ENCODE results near the gene TPM4.
"Not testable (repeated sequence)": the region's sequence is repeated elsewhere in the genome, so short reads cannot be mapped to it uniquely, and the experiment has no call there.

TPM4 gene

DNA sequence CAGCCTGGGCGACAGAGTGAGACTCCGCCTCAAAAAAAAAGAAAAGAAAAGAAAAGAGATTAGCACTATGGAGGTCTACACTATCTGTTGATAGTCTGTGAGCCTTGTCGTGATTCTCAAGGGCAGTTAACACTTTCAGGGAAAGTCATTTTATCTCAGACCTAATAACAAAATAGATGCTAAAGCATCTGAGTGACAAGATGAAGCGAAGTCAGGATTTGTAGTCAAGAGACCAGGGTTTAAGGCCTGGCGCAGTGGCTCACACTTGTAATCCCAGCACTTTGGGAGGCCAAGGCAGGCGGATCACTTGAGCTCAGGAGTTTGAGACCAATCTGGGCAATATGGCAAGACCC, 22.1 kb downstream of the TPM4 start:
- Histone ChIP-seq H4K20me1 (ENCODE audit: control insufficient read depth, insufficient read depth, low read depth, low read length) (no peaks in the 10 kb centered on the region), H3K9me2 (replicated peaks; ENCODE audit: control insufficient read depth, low read length) (no peaks in the 10 kb centered on the region), H3K4me1 (ENCODE audit: control insufficient read depth, low read length) (peaks cover 3% of the 10 kb centered on the region), H3K36me3 (ENCODE audit: control insufficient read depth, low read length) (peaks cover 79% of the 10 kb centered on the region), H3K4me2 (ENCODE audit: low read length) (no peak overlapping the region), H3K9me3 (ENCODE audit: control insufficient read depth, insufficient read depth, low read length) (no peaks in the 10 kb centered on the region), H3K4me3 (ENCODE audit: low read length) (no peak overlapping the region), H3K27me3 (ENCODE audit: control insufficient read depth, low read length) (no peaks in the 10 kb centered on the region), H3K79me2 (ENCODE audit: control insufficient read depth, low read length) (no peaks in the 10 kb centered on the region), H3K27ac (ENCODE audit: low read depth, low read length) (no peak overlapping the region), H3F3A (ENCODE audit: control insufficient read depth, insufficient read depth) (0 out of 2 replicates have a peak, but pooled peaks cover 6% of the 10 kb centered on the region)
- no peak for TF ChIP-seq EZH2phosphoT487 (IDR thresholded peaks at IDR 0.05; ENCODE audit: borderline replicate concordance, low read length)
- TF ChIP-seq, protein P1, sequence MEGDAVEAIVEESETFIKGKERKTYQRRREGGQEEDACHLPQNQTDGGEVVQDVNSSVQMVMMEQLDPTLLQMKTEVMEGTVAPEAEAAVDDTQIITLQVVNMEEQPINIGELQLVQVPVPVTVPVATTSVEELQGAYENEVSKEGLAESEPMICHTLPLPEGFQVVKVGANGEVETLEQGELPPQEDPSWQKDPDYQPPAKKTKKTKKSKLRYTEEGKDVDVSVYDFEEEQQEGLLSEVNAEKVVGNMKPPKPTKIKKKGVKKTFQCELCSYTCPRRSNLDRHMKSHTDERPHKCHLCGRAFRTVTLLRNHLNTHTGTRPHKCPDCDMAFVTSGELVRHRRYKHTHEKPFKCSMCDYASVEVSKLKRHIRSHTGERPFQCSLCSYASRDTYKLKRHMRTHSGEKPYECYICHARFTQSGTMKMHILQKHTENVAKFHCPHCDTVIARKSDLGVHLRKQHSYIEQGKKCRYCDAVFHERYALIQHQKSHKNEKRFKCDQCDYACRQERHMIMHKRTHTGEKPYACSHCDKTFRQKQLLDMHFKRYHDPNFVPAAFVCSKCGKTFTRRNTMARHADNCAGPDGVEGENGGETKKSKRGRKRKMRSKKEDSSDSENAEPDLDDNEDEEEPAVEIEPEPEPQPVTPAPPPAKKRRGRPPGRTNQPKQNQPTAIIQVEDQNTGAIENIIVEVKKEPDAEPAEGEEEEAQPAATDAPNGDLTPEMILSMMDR (IDR thresholded peaks at IDR 0.05; ENCODE audit: low read depth, low read length, poor library complexity, severe bottlenecking), result no peak

GRCh38 chr19:16098821-16099220, 22.5 kb downstream of the TPM4 start:
- Histone ChIP-seq H3K4me1 (ENCODE audit: control insufficient read depth, low read length) (peaks cover 7% of the 10 kb centered on the region), H3K79me2 (ENCODE audit: control insufficient read depth, low read length) (no peaks in the 10 kb centered on the region), H3K9me3 (ENCODE audit: control insufficient read depth, insufficient read depth, low read length) (no peaks in the 10 kb centered on the region), H3K27me3 (ENCODE audit: control insufficient read depth, low read length) (no peaks in the 10 kb centered on the region), H3K4me3 (ENCODE audit: low read length) (no peak overlapping the region), H3K36me3 (ENCODE audit: control insufficient read depth, low read length) (peaks cover 78% of the 10 kb centered on the region), H4K20me1 (ENCODE audit: control insufficient read depth, insufficient read depth, low read depth, low read length) (no peaks in the 10 kb centered on the region), H3K27ac (ENCODE audit: low read depth, low read length) (no peak overlapping the region), H3K9me2 (replicated peaks; ENCODE audit: control insufficient read depth, low read length) (no peaks in the 10 kb centered on the region), H3F3A (ENCODE audit: control insufficient read depth, insufficient read depth) (0 out of 2 replicates have a peak, but pooled peaks cover 6% of the 10 kb centered on the region), H3K4me2 (ENCODE audit: low read length) (no peak overlapping the region)
- TF ChIP-seq, protein P1 (IDR thresholded peaks at IDR 0.05; ENCODE audit: low read depth, low read length, poor library complexity, severe bottlenecking), result no peak
- TF ChIP-seq EZH2phosphoT487 (IDR thresholded peaks at IDR 0.05; ENCODE audit: borderline replicate concordance, low read length), result no peak

GRCh38 chr19:16099314-16099965, 23.1 kb downstream of the TPM4 start:
- H3K9me2 ChIP-seq (replicated peaks; ENCODE audit: control insufficient read depth, low read length); H3K79me2 ChIP-seq (ENCODE audit: control insufficient read depth, low read length); H3K4me2 ChIP-seq (ENCODE audit: low read length); H3K9me3 ChIP-seq (ENCODE audit: control insufficient read depth, insufficient read depth, low read length); H3K4me3 ChIP-seq (ENCODE audit: low read length); H3F3A ChIP-seq (ENCODE audit: control insufficient read depth, insufficient read depth); H3K27me3 ChIP-seq (ENCODE audit: control insufficient read depth, low read length); H4K20me1 ChIP-seq (ENCODE audit: control insufficient read depth, insufficient read depth, low read depth, low read length); H3K27ac ChIP-seq (ENCODE audit: low read depth, low read length): not testable (repeated sequence)
- Histone ChIP-seq H3K36me3 (ENCODE audit: control insufficient read depth, low read length) (peaks cover 74% of the 10 kb centered on the region), H3K4me1 (ENCODE audit: control insufficient read depth, low read length) (peaks cover 12% of the 10 kb centered on the region)

DNA sequence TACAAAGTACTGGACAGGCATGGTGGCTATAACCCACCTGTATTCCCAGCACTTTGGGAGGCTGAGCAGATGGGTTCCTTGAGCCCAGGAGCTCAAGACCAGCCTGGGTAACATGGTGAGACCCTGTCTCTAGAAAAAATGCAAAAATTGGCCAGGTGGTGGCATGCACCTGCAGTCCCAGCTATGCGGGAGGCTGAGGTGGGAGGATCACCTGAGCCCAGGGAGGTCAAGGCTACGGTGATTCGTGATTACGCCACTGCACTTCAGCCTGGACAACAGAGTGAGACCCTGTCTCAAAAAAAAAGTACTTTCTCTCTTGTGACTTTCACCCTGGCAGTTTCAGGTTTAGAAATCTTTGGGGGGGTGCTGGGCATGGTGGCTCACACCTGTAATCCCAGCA, 24.2 kb downstream of the TPM4 start:
- peaks cover 20% of the 10 kb centered on the region for H3K4me1 ChIP-seq (ENCODE audit: control insufficient read depth, low read length)
- H3K4me2 ChIP-seq (ENCODE audit: low read length), result no peak overlapping the region
- no peaks in the 10 kb centered on the region for H3K9me2 ChIP-seq (replicated peaks; ENCODE audit: control insufficient read depth, low read length)
- TF ChIP-seq, protein P1 (IDR thresholded peaks at IDR 0.05; ENCODE audit: low read depth, low read length, poor library complexity, severe bottlenecking), result no peak
- TF ChIP-seq EZH2phosphoT487 (IDR thresholded peaks at IDR 0.05; ENCODE audit: borderline replicate concordance, low read length), result no peak
- H3F3A ChIP-seq (ENCODE audit: control insufficient read depth, insufficient read depth), result peaks cover 11% of the 10 kb centered on the region
- no peaks in the 10 kb centered on the region for H3K79me2 ChIP-seq (ENCODE audit: control insufficient read depth, low read length)
- no peak overlapping the region for H3K27ac ChIP-seq (ENCODE audit: low read depth, low read length)
- peaks cover 63% of the 10 kb centered on the region for H3K36me3 ChIP-seq (ENCODE audit: control insufficient read depth, low read length)
- H3K9me3 ChIP-seq (ENCODE audit: control insufficient read depth, insufficient read depth, low read length), result no peaks in the 10 kb centered on the region
- H3K4me3 ChIP-seq (ENCODE audit: low read length), result no peak overlapping the region
- H4K20me1 ChIP-seq (ENCODE audit: control insufficient read depth, insufficient read depth, low read depth, low read length), result no peaks in the 10 kb centered on the region
- H3K27me3 ChIP-seq (ENCODE audit: control insufficient read depth, low read length), result no peaks in the 10 kb centered on the region
